ENCODE measurements around the gene SNX19.
"Not testable (repeated sequence)": the region's sequence is repeated elsewhere in the genome, so short reads cannot be mapped to it uniquely, and the experiment has no call there.

The SNX19 gene

GRCh38 chr11:130916238-130916855 is at the start of gene SNX19:
SNX19 (minus strand) TSS chr11:130916479; CDS start chr11:130915939, 540 bp downstream.
- DNase-seq: peak; percentile 94

GRCh38 chr11:130964058-130964792 is 47.9 kb upstream of the SNX19 start:
- DNase-seq: no peak

- no peak for DNase-seq
Measured at GRCh38 chr11:130947889-130948288, 31.6 kb upstream of the SNX19 start.

- DNase-seq: no peak
Measured at GRCh38 chr11:130947481-130947880, 31.2 kb upstream of the SNX19 start.

GRCh38 chr11:130947058-130947457 is 30.8 kb upstream of the SNX19 start:
- no peak for DNase-seq

GRCh38 chr11:130945896-130946295 is 29.6 kb upstream of the SNX19 start:
- no peak for DNase-seq

GRCh38 chr11:130940706-130941105 is 24.4 kb upstream of the SNX19 start:
- no peak for DNase-seq

GRCh38 chr11:130937051-130937450 is 20.8 kb upstream of the SNX19 start:
- no peak for DNase-seq

- DNase-seq: no peak
Measured at GRCh38 chr11:130932086-130932712, 15.9 kb upstream of the SNX19 start.

- no peak for DNase-seq
Measured at GRCh38 chr11:130924750-130925149, 8.5 kb upstream of the SNX19 start.

- not testable (repeated sequence) for DNase-seq
Measured at GRCh38 chr11:130920612-130921011, 4.3 kb upstream of the SNX19 start.

GRCh38 chr11:130918081-130918480 is 1.8 kb upstream of the SNX19 start:
- DNase-seq: no peak

GRCh38 chr11:130916910-130917309 is 631 bp upstream of the SNX19 start:
- DNase-seq: no peak

GRCh38 chr11:130915603-130916237 is 559 bp downstream of the SNX19 start:
- peak; percentile 4 for DNase-seq

- DNase-seq: no peak
Measured at GRCh38 chr11:130913268-130913667, 3.0 kb downstream of the SNX19 start.

- DNase-seq: no peak
Measured at GRCh38 chr11:130912552-130912951, 3.7 kb downstream of the SNX19 start.

GRCh38 chr11:130911306-130911705 is 5.0 kb downstream of the SNX19 start:
- DNase-seq: no peak

- no peak for DNase-seq
Measured at GRCh38 chr11:130909650-130910049, 6.6 kb downstream of the SNX19 start.

- DNase-seq: no peak
Measured at GRCh38 chr11:130908770-130909625, 7.3 kb downstream of the SNX19 start.

- DNase-seq: no peak
Measured at GRCh38 chr11:130908061-130908460, 8.2 kb downstream of the SNX19 start.

GRCh38 chr11:130907229-130907628 is 9.1 kb downstream of the SNX19 start:
- DNase-seq: no peak

GRCh38 chr11:130906616-130907015 is 9.7 kb downstream of the SNX19 start:
- DNase-seq: no peak

- no peak for DNase-seq
Measured at GRCh38 chr11:130905512-130905911, 10.8 kb downstream of the SNX19 start.

Data from activated CD4-positive, alpha-beta T cell treated with anti-CD3 and anti-CD28 coated beads, Interleukin-10, Interleukin-2, amounts not matched to agents 100 ng/mL and 50 ng/mL, durations not matched to agents 16 hours and 8 hours (primary cell).